GM19468 (cell line): Measurements from ENCODE around the gene TELO2.

Experiments
- ATAC-seq: cut with Tn5 transposase; IDR thresholded peaks from one replicate; pipeline ENCODE4 v1.9.1; 2021; ENCODE audit warnings: mild to moderate bottlenecking, moderate library complexity, moderate number of reproducible peaks; ENCODE audit not compliant: unreplicated experiment; ENCODE audit errors: extremely low read depth

Gene TELO2

GRCh38 chr16:1510941-1511351, 17.8 kb downstream of the TELO2 start:
- ATAC-seq, result no peak

- no peak for ATAC-seq
Observed at GRCh38 chr16:1511662-1512569, 18.8 kb downstream of the TELO2 start.

- ATAC-seq, result no peak
Observed at GRCh38 chr16:1512774-1513173, 19.6 kb downstream of the TELO2 start.

- no peak for ATAC-seq
Observed at GRCh38 chr16:1514507-1514906, 21.3 kb downstream of the TELO2 start.

- no peak for ATAC-seq
Observed at GRCh38 chr16:1518626-1519135, 25.5 kb downstream of the TELO2 start.

GRCh38 chr16:1519831-1520230, 26.7 kb downstream of the TELO2 start:
- ATAC-seq, result no peak

- ATAC-seq, result no peak
Observed at GRCh38 chr16:1520461-1520860, 27.3 kb downstream of the TELO2 start.

DNA sequence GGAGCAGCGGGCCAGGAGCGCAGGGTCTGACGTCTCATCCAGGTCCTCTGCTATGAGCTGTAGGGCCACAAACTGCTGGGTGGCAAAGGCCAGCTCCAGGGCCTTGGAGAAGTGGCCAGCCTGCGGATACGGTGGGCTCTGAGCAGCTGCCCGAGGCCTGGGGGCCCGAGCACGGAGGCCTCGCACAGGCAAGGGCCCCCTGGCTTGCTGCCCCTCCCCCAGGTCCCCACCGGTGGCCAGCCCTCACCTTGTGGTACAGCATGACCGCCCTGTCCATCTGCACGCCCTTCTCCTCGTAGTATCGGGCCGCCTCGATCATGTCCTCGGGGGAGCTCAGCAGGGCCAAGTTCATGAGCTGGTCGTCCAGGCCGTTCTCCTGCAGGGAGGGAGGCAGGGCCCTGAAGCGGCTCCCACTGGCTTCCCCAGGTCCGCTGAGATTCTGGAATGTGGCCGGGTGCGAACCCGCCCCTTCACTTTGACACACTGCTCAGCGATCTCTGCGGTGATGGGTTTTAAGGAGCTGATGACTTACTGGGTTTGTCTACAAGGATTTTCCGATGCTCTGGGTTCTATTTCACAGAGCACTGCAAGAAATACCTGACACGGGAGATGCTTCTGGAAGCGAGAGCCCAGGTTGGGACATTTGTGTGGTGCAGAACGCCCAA, 30.6 kb downstream of the TELO2 start:
- ATAC-seq, result no peak

DNA sequence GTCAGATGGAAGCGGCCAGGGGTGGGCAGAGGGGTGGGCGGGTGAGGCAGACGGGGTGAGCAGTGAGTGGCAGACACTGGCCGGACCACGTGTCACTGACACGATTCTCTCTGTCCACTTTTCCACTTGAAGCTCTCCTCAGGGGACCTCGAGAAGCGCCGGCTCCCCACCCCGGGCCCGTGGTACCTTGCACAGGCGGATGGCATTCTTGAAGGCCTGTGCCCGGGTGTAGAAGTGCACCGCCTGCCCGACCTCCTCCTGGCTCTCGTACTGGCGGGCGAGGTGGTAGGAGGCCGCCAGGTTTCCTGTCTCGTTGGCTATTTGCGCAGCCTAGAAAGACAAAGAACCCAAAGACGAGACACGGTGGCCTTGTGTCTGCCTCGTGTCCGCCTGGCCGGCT, 31.2 kb downstream of the TELO2 start:
- ATAC-seq, result no peak

DNA sequence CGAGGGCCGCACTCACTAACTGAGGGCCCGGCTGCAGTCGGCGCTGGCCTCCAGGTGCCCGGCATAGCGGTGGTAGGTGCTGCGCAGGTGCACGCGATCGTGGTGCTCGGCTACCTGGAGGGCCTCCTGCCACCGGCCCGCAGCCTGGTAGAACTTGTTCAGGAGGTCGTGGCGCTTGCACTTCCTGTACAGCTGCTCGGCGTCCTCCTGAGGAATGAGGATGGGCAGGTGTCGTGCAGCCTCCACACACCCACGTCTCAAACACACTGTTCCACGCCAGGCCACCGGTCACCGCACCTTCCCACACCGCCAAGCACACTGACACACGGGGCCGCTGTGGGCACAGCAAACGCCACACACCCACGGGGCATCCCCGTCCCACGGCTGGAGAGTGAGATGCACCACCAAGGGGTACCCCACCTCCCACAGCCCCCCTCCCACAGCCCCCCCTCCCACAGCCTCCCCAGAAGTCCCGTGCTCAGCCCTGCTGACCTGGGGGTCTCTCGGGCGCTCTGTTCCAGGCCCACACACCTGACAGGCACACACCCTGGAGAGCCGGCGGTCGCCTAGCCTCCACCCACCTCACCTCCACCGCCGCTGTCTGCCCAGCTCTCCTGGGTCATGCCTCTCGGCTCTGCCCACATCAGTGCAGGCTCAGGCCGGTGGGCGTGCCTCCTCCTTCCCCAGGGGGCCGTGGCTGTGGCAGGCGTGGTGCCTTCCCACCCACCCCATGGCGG, 32.9 kb downstream of the TELO2 start:
- ATAC-seq, result no peak

DNA sequence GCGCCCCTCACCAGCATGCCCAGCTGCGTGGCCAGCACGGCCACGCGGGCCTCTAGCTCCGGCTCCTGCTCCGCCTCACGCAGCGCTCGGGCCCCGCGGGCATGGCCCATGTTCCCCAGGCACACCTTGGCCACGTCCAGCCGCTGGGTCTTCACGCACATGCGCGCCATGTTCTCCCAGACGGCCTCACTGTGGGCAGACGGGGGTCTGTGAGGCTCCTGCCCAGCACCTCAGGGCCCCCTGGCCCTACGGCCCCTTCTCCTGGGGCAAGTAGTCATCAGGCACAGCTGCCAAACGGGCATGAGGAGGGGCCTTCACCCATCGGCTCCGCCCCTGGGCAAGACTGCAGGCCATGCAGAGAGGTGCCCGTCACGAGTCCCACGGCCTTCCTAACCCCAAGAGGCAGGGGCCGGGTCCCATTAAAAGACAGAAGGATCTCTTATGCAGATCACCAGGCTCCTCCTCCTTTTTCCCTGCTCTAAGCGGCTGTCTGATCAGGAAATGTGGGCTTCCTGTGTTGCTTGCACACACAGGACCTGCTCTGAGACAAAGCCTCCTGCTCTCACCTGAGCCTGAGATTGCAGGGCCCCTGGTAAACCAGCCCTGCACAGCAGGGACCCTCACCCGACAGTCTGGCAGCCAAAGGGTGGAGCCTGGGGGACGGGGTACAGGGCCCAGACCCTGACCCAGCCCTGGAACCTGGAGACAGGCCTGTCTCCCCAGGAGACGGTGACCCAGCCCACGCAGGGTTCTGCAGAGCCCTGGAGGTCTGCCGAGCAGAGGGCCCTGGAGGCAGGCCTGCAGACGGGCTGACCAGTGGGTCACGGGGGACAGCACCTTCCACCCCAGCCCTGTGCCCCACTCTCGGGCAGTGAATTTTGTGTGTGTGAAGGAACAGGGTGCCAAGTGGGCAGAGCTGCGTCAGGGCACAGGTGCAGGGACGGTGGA, 33.7 kb downstream of the TELO2 start:
- ATAC-seq, result no peak

- no peak for ATAC-seq
Observed at GRCh38 chr16:1527836-1528811, 35.0 kb downstream of the TELO2 start.

GRCh38 chr16:1528921-1529537, 35.9 kb downstream of the TELO2 start:
- no peak for ATAC-seq

DNA sequence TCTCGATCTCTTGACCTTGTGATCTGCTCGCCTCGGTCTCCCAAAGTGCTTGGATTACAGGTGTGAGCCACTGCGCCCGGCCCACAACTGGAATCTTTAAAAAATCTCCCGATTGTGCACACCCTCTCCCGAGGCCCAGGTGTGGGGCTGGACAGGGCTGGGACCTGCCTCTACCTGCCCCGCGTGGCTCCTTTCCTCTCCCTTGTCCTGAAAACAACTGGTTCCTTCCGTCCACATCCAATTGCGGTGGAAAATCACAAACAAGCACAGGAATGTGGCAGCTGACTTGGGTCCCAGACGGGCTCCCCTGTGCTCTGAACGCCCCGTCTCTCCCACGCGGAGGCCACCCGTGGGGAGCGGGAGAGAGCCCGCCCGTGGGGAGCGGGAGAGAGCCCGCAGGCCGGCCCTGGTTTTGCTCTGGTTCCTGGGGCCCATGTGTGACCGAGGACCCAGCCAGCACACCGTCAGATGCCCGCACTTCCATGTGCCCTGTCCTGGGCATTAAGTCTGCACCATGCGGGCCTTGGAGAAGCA, 37.3 kb downstream of the TELO2 start:
- ATAC-seq, result no peak

DNA sequence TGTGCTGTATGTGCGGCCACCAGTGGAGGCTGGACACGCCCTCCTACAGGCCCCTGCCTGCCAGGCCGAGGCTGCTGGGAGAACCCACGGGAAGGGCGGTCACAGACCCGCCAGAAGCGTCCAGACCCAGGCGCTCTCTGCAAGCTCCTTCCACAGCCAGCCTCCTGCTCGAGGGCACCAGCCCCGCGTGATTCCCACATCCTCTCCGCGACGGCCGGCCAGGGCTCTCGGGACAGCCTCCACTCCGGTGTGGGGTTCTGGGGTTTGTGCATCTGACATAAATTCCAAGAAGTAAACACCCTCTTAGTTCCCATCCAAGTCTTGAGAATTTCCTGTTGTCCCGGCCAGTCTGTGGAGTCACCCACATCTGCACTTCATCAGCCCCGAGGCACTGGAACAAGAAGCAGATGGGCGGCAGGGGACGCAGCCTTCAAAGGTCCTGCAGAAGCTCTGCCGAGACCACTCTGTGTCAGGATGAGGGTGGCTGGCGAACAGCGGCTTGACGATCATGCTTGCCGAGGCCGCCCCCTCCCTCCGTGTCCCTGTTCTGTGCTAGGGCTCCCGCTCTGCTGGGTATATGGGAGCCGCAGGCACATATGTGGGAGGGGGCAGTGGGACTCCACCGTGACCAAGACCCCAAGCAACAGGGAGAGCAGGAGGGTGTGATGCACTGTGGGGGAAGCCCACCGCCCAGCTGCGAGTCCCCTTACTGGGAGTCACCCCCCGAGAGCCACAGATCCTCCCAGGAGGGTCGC, 37.9 kb downstream of the TELO2 start:
- ATAC-seq, result no peak

- no peak for ATAC-seq
Observed at GRCh38 chr16:1531638-1531910, 38.4 kb downstream of the TELO2 start.

DNA sequence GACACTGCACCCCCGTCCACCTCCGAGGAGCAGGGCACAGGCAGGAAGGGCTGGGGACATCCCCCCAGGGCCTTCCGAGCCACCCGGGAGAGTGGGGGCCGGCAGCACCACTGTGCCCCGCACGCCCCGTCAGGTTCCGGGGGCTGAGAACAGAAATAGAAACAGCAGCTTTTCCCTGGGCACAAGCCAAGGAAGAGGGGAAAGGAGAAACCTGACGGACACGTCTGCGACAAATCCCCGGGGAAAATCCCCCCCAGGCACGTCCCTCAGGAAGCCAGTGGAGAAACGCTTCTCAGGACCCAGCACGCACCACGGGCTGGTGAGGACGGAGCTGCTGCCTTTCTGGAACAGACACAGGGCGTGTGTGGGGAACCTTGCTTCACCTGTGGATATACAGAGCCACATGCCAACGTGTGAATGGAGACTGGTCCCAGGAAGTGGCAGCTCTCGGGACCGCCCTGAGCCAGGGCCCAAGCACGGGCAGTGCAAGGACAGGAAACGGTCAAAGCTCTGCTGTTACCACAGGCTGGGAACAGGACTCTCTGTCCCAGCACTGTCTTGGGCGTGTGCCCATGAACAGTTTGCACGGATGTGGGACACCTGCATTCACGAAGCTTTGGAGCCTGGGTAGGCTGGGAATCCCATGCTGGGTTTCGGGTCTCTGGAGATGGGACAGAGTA, 39.1 kb downstream of the TELO2 start:
- no peak for ATAC-seq
